K562 (cell line): Measurements from ENCODE around the gene PDE1C. TPM values are rescaled to one million over a fixed set of nuclear protein-coding genes. Genes with fewer than 3 reads are reported as not detected.

Experiments
- ARID3B ChIP-seq: fragments of 250-450 bp; sonication (Bioruptor Pico); IDR thresholded peaks from 2 replicates; pipeline ENCODE4 v1.4.0; 2020; ENCODE audit warnings: borderline replicate concordance
- CBX5 ChIP-seq: IDR thresholded peaks from 2 replicates; pipeline ENCODE4 v1.6.1; 2014; ENCODE audit warnings: low read depth, borderline replicate concordance
- CC2D1A ChIP-seq: fragments of 450-650 bp; IDR thresholded peaks from 2 replicates; pipeline ENCODE4 v1.6.1; 2017; ENCODE audit warnings: mild to moderate bottlenecking
- FOXJ3 ChIP-seq: sonication (generic); formaldehyde crosslinking; IDR thresholded peaks from 2 replicates; pipeline ENCODE4 v1.4.0; 2020; ENCODE audit warnings: mild to moderate bottlenecking, missing genetic modification reagents
- HINFP ChIP-seq: fragments of 450-650 bp; conservative IDR thresholded peaks from 2 replicates; pipeline ENCODE4 v1.6.1; 2016; ENCODE audit warnings: missing genetic modification characterization, low read depth, mild to moderate bottlenecking, control low read depth, missing compliant biosample characterization
- NCOR1 ChIP-seq: fragments of 450-650 bp; IDR thresholded peaks from 2 replicates; pipeline ENCODE4 v1.6.1; 2016; ENCODE audit warnings: mild to moderate bottlenecking, moderate library complexity
- PREB ChIP-seq: sonication (generic); formaldehyde crosslinking; IDR thresholded peaks from 2 replicates; pipeline ENCODE4 v1.8.1; 2023; ENCODE audit warnings: mild to moderate bottlenecking, missing genetic modification reagents
- ZNF445 ChIP-seq: fragments of 250-450 bp; sonication (Bioruptor Pico); IDR thresholded peaks from 2 replicates; pipeline ENCODE4 v1.4.0; 2020; ENCODE audit warnings: low read depth, mild to moderate bottlenecking, moderate library complexity
- ZSCAN32 ChIP-seq: fragments of 450-650 bp; formaldehyde crosslinking; IDR thresholded peaks from 2 replicates; pipeline ENCODE4 v1.4.0; 2020; ENCODE audit warnings: mild to moderate bottlenecking, moderate library complexity
- polyA plus RNA-seq, 8 experiments: library from polyadenylated mRNA; depleted of rRNA in 4 of 8; stranded (reverse) in 5 of 8; unstranded in 3 of 8; fragments of >200 nt; fragmentation: Nextera tagmentation in 2 of 8; fragmentation: Illumina TruSeq in 1 of 8; extraction: Ambion mirVana in 2 of 8; extraction: Trizol in 1 of 8; gene quantifications; 2 replicates each; pipeline versions ENCODE4 v1.2.1 to v1.2.3, GENCODE V29; 2011 to 2014; ENCODE audit warnings: inconsistent platforms in 1 of 8, missing spikeins in 1 of 8
- total RNA-seq, 7 experiments: library from RNA; depleted of rRNA in 6 of 7; stranded (reverse); fragments of >200 nt in 6 of 7; fragmentation: Illumina TruSeq in 2 of 7; extraction: Trizol in 2 of 7; gene quantifications; 2 replicates each; pipeline versions ENCODE4 v1.2.1 to v1.2.3, GENCODE V29; 2011 to 2021; ENCODE audit warnings: low replicate concordance in 1 of 7

PDE1C gene
- total and polyA plus RNA-seq, 9 of the 15 experiments (the other 6 are each of a cell fraction or from before 2014, with no cell fraction given), result under 0.01 to 0.01 TPM; not detected in 7

- TF ChIP-seq HINFP (tag) (no peak), ZSCAN32 (no peak), NCOR1 (no peak), ZNF445 (CRISPR knock-in tag) (no peak), PREB (CRISPR knock-in tag) (no peak), CBX5 (no peak), FOXJ3 (CRISPR knock-in tag) (no peak), CC2D1A (no peak), ARID3B (CRISPR knock-in tag) (no peak)
These were observed 363.1 kb downstream of the PDE1C start (continued) for GRCh38 chr7:31707089-31707488.
